Stimulated activated CD4-positive, alpha-beta T cell treated with anti-CD3 and anti-CD28 coated beads, TNF-alpha, amount 100 ng/mL, for 4 hours (primary cell): ENCODE results near the gene AMPH.
"Not testable (repeated sequence)": the region's sequence is repeated elsewhere in the genome, so short reads cannot be mapped to it uniquely, and the experiment has no call there.

ENCODE experiments used
- DNase-seq, 3 experiments: peaks; one replicate each; pipeline ENCODE4 v3.0.0-alpha.2; 2020; ENCODE audit warnings: low read depth in 3 of 3

Gene AMPH

DNA sequence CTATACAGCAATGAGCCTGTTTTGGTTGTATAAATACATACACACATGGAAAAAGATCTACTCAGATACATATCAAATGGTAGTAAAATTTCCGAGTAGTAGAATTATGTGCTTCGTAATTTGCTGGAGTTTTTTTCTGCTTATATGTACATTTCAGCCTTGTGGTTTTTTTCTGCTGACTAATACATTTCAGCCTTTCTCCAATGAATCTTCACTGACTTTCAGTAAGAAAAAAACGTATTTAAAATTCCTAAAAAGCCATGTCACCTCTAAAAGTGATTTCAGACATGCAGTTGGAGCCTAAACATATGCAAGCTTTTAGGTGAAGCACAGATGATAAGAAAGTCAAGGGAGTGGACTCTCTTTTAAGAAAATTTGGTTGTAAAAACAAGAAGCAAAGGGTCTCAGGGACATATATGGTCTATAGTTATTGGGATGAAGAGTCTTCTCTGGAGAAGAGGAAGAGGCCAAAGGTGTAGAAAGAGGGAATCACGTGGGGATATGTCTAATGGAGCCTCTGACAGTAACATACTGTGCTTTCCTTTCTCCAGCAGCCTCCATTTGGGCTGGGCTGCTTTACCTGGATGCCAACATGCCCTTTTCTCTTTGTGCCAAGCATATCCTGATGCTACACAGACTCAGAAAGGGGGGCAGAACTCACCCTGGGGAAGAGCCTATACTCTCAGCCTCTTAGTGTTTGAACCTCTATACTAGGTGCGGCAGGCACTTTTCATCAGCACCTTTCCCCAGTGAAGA lies 2.4 kb downstream of the AMPH start:
- no peak for DNase-seq

DNA sequence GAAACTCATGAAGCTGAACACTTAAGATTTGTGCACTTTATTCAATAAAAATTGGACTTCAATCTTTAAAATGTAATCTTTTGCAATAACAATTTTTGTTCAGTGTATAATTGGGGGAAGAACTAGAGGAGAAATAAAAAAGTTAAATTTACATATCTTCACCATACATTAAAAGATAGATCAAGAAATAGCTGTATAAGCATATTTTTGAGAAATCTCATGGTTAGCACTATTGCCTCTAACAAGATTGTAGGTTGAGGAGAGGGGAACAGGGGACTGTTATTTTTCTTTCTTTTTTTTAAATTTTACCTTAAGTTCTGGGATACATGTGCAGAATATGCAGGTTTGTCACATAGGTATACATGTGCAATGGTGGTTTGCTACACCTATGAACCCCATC lies 5.3 kb downstream of the AMPH start:
- DNase-seq, result no peak

DNA sequence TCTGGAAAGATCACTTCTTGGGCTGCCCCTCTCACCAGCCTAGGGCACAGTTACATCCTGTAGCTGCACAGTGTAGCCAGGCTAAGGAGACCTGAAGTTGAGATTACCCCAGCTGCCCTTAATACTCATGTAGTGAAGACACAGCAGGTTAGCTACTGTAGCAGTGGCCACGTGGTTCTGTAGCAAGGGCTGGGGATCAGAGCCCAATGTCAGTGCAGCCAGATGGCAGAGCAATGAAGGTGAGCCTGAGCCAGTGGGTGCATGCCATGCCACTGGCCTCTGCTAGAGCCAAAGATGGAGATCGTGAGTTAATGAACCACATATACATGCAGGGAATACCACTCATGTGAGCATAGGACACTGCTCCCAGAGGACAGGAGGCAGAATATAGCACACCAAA lies 15.5 kb downstream of the AMPH start:
- no peak for DNase-seq

DNA sequence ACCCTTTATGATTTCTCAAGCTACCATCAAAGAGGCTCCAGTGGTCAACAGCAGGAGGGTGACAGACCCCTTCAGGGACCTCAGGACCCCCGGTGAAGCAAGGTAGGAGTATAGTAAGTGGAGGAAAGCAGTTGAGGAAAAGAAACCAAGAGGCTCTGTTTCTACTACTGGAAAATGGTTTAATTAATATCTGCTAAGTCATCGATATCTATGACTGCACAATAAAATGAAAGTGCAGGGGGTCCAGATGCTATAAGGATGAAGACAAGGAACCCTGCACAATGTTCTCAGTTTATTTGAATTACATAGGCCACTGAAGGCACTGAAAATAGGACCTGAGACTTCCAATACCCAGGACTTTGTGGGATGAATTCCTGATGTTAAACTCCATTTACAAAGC lies 23.7 kb downstream of the AMPH start:
- no peak for DNase-seq

DNA sequence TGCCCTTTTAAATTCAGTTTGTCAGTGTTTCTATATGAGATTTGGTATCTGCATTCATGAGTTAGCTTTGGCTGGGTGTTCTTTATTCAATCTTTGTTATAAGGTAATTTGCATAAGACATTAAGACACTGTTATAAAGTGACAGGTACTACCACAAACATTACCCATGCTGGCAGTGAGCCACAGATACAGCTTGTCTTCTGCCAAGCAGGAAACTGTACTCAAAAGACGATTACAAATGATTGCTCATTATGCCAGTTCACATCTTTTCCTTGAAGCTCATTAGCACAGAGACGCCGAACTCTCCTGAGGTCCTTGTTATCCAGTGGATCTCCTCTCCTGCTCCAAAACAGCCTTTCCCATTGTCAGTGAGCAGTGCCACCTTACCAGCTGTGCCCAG lies 30.4 kb downstream of the AMPH start:
- no peak for DNase-seq

DNA sequence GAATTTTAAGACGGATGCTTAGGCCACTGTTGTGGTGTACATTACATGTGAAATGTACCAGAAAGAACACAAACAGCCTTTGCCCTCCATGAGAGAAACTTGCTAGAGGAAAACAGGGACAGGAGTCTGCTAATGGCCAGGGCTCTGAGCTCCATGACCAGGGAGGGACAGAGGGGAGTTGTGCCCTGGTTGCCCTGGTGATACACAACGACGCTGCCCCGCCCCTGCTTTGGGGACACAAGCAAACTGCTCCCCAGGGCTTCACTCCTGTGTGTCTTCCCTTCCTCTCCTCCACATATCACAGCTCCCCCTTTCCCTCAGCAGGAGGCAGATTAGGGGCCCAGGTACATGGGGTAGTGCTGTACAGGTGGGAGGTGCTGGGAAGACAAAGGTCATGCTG lies 36.2 kb downstream of the AMPH start:
- no peak for DNase-seq

DNA sequence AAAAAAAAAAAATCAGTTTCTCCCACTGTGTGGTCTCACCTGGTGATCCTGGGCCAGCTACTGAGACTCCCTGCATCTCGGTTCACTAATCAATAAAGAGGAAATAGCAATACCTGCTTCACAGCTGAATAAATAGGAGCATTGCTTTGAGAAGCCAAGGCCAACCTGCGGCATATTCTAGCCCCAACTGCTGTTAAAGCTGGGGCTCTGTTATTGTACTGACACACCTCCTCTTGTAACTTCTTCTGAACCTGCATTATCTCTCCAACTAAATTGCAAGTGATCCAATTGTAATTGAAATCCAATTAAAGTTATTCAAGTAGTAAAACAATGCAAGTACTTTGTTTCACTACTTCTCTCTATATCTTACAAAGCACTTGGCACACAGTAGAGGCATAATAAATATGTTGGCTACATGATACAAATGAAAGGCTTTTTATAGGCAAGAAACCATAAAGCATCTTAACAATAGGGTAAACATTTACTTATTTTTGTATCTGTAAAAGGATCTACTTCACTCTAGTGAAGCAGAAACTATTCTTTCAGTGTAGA lies 38.4 kb downstream of the AMPH start:
- no peak for DNase-seq

DNA sequence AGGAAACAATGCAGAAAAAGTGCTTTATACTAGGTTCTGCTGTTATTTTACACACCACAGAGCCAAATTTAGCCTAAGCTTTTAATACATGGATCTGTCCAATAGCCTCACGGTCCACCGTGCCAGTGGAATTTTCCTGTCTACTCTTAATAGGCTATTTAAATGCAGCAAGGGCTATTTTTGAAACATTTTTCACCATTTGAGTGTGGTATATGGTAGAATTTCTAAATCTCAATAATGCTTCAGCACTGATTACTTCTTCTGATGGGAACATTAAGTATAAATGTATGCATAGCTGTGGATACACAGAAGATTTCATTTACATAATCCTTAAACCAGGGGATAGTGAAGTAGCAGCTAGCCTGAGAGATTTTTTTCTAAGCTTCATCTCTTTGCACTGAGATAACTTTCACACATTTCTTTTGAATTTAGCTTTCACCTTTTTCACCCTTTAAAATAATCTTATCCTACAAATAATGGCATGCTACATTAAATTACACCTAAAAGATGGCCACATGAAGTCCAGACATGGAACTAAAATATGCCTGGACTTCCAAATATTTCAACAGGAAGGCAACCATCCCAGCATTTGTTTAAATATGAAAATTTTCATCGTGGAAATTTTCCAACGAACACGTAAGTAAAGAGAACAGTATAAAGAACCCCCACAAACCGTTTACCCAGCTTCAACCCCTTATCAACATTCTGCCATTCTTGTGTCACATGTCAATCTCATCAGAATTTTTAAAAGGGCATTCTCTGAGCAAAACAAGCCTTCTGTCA lies 45.4 kb downstream of the AMPH start:
- no peak for DNase-seq

DNA sequence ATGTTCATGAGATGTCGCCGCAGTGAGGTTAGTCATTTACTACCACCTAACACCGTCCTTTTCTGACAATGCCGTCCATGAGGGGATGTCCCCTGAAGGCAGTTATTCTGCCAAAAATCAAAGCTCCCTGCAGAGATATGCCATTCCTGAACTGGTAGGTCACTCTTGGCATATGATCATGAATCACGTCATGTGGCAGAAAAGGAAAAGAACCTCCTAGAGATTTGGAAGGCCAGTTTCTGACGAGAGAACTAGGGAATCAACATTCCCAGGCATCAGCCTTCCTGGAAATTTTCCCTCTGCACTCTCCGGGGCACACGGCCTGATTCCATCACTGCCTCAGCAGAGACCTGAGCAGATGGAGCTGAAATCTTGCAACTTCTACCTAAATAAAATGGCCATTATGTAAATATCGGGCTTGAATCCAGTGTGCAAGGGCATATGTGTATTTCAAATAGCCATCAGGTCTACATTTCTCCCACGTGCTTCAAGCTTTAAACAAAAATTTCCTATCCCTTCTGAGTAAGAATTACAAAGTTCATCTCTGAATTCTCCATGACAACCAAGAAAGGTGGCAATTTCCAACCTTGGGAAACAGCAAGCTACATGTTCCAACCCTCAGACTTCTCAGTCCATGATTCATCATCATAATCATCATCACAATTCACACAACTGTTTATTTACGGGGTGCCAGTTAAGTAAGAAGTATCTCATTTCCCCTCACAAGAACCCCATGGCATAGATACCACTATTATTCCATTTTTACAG lies 46.5 kb downstream of the AMPH start:
- DNase-seq, result no peak

DNA sequence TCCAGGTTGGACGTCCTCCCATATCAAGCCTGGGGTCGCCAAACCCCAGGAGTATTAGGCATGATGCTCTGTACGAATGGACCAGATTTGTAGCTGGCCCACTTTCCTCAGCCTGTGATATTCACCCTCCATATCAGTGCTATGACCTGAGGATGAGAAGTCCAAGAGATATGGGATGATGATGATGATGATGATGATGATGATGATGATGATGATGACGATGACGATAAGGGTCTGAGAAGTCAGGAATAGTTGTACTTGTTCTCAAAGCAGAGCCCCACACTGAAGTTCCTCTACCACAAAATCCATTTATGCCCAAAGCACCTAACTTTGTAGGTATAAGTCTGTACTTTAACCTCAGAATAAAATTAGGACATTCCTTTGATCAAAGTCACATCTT lies 50.7 kb downstream of the AMPH start:
- no peak for DNase-seq

DNA sequence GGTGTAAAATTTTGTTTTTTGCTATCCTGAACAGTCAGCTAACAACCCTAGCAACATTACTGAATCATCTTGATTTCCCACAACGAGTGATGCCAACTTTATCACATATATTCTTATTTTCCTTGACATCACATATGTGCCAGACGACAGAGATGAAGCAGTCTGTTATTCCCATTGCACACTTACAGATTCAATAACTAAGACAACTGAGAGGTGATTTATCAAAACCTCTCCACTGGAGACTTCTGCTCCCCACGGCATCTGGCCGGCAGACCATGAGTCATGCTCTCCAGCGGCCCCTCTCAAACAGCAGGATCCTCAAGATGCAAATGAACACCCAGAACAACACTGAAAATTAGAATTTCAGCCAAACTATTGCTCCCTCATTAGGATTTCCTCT lies 57.1 kb downstream of the AMPH start:
- DNase-seq, result no peak

DNA sequence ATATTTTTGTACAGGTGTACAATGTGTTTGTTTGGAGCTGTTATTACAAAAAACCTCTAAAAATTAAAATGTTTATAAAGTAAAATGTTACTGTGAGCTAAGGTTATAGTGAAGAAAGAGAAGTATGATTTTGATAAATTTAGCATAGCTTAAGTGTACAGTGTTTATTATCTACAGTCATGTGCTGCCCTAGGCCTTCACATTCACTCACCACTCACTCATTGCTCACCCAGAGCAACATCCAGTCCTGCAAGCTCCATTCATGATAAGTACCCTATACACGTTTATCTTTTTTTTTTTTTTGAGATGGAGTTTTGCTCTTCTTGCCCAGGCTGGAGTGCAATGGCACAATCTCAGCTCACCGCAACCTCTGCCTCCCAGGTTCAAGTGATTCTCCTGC lies 59.6 kb downstream of the AMPH start:
- DNase-seq, result not testable (repeated sequence)

DNA sequence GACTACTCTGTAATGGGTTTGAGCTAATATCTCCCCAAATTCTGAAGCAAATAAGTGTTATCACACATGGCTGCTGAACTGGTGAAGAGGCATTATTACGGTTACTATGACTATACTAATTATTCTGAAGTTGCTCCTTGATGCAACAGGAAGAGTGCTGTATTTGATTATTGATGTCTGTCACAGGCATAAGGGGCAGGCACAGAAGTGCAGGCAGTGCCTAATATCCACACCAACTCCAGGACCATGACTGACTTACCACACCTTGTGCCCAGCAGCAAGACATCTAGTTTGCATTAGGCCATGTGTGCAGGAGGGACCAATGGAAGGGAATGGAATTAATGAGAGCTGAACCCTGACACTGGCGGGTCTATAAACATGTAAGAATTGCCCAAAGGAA lies 62.7 kb downstream of the AMPH start:
- DNase-seq, result no peak

DNA sequence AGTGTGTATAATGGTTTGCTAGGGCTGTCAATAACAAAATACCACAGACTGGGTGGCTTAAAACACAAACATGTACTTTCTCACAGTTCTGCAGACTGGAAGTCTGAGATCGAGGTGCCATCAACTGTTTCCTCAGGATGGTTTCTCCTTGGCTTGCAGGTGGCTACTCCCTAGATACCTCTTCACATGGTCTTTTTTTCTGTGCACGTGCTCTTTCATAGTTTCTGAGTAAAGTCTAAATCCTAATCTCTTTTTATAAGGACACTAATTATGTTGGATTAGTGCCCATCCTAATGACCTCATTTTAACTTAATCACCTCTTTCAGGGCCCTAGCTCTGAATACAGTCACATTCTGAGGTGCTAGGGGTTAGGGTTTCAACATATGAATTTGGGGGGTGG lies 65.9 kb downstream of the AMPH start:
- no peak for DNase-seq

DNA sequence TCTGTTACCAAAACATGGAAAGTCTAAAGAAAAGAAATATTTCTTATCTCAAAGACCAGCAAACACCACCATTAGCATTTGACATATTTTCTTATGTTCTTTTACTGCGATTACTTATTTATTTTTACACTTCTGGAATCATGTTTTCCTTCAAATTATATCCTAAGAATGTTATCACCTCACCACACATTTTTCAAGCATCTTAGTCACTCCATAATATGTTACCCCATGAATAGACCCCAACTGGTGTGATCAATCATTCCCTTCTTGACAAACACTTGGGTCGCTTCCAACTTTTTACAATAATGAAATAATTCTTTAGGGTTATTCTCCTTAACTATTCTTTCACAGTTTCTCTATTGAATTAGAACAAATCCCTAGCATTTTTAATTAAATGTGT lies 67.4 kb downstream of the AMPH start:
- DNase-seq, result no peak

DNA sequence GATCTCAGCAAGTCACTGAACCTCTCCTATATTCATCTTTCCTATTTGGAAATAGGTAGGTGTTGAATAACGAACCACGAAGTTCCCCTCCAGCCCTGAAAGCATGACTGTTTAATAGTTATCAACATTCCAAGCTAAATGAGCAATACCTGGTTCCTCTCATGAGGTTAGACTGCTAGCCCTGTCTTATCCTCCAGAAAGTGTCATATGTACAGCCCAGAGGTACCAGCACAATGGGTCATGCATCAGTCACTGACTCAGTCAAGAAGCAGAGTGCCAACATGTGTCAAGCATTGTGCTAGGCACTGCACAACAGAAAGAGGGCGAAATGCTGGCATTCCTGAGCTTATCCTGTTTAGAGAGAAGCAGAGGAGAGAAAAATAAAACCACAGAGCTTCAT lies 70.0 kb downstream of the AMPH start:
- DNase-seq, result no peak

DNA sequence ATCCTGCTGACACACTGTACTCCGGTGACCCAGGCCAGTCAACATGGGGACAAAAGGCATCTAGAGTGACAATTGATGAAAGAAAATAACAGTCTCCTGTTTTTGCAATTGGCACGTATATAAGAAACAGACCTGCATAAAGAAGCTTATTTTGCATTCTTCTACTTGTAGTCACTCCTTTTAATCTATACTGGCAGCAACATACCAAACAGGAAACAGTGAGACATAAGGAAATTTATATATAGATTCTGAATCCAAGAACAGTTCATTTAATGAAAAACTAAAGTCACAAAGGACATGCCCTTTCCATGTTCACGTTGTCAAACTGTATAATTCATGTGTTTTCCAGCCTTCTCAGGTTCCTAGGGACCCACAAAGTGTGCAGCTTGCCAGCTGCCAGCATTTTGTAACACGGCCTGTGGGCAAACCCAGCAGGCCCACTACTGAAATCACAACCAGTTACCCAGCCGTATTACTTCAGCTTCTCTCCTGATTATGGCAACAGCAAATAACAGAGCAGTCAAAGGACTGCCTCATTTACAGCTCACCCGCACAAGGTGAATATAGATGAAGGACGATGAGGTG lies 72.3 kb downstream of the AMPH start:
- DNase-seq, result no peak

DNA sequence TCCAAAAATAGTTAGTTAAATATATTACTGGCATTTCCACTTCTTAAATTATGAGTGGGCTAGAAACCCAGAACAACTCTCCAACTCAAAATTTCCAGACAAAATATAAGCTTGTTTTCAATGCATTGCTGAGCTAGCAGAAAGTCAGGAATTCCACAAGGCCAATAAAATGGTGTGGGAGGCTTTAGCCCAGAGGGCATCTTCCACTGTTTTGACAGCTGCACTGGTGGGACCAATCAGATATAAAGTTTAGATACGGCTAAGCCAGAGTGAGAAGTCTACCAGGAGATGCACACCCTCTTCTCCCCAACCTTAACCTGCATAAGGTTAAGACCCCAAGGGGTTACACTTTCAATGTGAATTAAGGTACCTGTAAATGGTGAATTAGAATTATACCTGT lies 76.6 kb downstream of the AMPH start:
- no peak for DNase-seq

DNA sequence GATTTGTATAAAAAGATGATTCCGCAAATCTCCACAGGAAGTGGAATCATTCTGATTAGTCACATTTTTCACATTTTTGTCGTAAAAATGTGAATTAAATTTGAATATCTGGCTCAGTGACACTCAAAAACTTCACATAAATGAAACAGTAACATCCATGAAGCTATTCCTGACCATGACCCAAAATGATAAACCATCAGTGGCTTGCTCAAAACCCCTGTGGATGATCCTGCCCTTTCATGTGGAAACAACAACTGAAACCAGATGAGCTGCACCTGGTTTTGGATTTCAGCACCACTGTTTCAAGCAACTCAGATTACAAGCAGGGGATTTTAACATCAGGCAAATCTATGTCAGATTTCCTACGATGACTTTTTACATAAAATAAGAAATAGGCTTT lies 80.3 kb downstream of the AMPH start:
- no peak for DNase-seq

DNA sequence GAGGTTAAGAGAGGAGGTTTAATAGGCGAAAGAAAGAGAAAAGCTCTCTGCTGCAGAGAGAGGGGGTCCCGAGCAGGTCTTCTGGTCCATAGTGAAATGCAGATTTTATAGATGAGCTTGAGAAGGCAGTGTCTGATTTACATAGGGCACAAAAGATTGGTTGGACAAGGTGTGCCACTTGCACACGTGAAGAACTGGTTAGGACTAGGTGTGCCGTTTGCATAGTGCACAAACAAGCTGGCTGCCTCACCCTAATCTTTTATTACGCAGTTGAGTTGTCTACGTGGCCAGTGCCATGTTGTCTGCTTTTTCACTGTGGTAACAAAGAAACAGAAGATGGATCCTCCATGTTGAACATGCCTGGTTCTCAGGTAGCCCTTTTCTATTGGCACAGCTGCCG lies 82.6 kb downstream of the AMPH start:
- no peak for DNase-seq

DNA sequence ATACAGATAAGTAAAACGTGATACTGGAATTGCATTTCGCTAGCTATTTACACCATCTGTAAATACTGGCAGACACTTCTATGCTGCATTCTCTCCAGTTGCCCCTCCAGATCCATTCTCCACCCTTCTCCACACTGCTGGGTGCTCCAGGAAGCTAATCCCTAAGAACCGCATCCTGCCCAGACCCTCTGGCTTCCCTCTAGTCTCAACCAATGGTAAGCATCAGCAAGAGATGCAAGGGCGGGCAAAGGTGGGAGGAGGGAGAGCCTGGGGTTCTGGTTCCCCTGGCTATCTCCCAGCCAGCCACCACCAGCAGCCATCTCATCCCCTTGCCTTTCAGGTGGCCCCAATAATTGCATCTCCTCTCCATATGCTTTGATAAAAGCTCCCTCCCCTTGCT lies 84.4 kb downstream of the AMPH start:
- DNase-seq, result no peak

DNA sequence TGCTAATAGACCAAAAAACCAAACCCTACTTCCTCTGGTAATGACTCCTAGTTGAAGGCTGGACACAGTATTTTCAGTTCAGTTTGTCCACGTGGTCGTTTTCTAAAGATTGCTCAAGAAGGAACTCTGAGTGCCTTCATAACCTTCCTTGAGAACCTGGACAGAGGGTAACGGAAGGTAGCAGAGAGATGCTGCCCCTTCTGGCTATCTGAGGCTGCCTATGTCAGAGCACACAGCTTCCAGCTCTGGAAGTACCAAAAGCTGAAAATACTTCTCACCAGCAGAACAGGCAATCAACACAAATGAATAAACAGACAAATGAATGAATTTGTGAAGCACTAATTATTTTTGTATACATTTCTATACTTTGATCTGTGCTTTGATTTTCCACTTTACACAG lies 85.2 kb downstream of the AMPH start:
- DNase-seq, result no peak
